HTR-8/SVneo (cell line): ENCODE measurements around the gene PDZD4.

Experiments used
- DNase-seq: peaks from one replicate; pipeline ENCODE4 v3.0.0; 2011; ENCODE audit warnings: low spot score, mixed read lengths; ENCODE audit not compliant: insufficient read length
- FAIRE-seq: peaks from 2 replicates; lab custom pipeline; 2011; peaks lifted over from hg19 to GRCh38; lab: Jason Lieb, UNC

PDZD4 gene, protein sequence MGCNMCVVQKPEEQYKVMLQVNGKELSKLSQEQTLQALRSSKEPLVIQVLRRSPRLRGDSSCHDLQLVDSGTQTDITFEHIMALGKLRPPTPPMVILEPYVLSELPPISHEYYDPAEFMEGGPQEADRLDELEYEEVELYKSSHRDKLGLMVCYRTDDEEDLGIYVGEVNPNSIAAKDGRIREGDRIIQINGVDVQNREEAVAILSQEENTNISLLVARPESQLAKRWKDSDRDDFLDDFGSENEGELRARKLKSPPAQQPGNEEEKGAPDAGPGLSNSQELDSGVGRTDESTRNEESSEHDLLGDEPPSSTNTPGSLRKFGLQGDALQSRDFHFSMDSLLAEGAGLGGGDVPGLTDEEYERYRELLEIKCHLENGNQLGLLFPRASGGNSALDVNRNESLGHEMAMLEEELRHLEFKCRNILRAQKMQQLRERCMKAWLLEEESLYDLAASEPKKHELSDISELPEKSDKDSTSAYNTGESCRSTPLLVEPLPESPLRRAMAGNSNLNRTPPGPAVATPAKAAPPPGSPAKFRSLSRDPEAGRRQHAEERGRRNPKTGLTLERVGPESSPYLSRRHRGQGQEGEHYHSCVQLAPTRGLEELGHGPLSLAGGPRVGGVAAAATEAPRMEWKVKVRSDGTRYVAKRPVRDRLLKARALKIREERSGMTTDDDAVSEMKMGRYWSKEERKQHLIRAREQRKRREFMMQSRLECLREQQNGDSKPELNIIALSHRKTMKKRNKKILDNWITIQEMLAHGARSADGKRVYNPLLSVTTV

DNA sequence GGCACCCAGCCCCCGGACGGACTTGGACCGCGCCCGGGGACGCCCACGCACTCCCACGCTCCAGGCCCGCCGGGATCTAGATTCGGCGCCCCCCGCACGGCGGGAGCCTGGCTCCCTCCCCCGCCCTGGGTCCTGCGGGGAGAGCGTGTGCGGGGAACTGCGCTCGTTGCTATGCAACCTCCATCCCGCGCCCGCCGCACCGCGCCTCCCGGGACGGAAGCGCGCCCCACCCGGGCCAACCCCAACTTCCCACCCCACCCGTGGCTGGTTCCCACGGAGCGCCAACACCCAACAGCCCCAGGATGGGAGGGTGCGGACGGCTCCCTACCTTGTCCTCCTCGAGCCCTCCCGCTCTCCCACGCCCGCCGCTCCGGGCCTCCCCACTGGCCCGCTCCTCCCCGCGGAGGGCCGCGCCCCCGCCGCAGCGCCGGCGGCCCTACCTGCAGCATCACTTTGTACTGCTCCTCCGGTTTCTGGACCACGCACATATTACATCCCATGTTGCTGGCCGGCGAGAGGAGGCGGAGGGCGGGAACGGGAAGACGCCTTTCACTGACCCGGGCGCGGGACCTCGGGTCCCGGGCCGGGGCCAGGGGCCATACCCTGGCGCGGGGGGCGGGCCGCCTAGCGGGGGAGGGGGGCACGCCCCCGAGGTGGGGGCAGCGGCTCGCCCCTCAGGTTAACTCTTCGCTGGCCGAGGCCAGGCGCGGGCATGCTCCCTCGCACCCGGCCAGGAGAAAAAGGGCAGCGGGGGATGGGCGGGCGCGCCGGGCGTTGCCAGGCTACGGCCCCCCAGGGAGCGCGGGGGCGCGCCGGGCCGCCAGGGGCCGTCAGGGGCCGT lies at the start of gene PDZD4:
PDZD4 (minus strand) TSS at position 746 of the 841 bp plus-strand sequence; CDS start at position 500, 246 bp downstream.
- FAIRE-seq (no peak), DNase-seq (no peak)

DNA sequence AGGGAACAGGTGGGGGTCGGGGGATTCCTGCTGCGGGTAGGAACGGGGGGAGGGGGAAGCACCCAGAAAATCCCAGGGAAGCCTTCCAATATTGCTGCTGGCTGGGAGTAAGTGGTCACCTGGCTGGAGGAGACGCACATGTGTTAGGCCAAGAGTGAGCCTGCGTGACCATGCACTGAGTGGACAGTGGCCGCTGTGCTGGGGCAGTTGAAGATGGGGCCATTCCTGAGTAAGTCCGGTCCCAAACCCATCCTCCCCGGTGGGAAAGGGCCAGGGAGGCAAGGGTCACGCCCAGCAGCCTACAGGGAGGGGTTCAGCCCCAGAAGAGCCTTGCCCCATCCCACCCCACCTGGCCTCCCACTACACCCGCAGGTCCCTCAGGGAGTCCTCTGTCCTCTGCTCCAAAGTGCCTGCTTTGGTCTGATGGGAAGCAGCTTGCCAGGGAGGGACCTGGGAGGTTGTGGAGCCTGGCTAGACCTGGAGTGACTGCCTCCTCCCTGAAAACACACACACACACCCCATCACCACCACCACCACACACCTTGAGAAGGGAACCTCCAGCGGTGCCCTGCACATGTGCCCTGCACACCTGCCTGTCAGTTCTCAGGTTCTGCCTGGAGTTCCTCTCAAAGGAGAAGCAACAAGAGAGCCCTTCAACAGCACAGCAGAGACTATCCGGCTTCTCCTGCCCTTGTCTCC lies 49.5 kb upstream of the PDZD4 start:
- FAIRE-seq: no peak

DNA sequence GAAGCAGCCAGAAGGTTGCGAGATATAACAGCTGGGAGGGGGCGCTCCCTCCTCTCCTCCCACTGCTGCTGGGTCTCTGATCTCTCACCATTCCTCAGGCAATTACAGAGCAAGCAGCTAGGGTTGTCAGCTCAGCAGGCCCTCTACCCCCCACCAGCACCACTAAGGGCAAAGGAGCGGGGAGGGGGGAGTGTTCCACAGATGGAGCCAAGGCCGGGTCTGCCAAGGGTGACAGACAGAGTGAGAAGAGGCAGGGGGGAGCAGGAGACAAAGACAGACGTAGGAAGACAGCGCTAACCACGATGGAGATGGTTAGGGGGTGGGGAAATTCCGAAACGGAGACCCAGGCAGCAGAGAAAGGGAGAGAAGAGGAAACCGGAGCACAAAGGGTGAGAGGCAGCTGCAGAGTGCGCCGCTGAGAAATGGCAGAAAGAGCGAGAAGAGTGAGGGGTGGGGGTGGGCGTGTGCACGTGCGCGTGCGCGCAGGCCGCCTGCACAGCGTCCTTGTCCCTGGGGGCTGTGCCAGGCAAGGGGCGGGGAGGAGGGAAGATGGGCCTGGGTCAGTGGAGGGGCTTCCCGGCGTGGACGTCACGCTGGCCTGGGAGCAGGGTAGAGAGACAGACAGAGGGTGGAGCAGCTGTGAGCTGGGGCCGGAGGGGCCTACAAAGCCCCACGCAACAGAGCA lies 48.8 kb upstream of the PDZD4 start:
- DNase-seq (no peak), FAIRE-seq (no peak)

More for the DNA sequence above, 49.5 kb upstream of the PDZD4 start:
- DNase-seq: no peak

DNA sequence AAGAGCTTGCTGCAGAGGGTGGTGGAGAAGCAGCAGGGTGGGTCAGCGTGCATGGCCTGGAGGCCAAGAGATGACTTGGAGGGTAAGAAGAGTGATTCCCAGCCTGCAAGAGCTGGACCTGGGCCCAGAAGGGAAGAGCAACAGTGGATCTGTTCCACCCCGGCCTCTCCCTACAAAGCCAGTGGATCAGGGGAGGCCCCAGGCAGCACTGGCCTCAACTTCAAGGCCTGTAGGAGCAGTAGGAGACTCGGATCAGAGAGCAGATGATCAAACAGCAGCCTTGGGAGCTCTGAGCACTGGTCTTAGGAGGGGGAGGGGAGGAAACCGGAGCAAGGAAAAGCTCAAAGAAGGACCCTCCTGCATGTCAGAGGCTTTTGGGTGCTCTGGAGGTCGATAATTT lies 48.0 kb upstream of the PDZD4 start:
- DNase-seq (no peak), FAIRE-seq (no peak)

DNA sequence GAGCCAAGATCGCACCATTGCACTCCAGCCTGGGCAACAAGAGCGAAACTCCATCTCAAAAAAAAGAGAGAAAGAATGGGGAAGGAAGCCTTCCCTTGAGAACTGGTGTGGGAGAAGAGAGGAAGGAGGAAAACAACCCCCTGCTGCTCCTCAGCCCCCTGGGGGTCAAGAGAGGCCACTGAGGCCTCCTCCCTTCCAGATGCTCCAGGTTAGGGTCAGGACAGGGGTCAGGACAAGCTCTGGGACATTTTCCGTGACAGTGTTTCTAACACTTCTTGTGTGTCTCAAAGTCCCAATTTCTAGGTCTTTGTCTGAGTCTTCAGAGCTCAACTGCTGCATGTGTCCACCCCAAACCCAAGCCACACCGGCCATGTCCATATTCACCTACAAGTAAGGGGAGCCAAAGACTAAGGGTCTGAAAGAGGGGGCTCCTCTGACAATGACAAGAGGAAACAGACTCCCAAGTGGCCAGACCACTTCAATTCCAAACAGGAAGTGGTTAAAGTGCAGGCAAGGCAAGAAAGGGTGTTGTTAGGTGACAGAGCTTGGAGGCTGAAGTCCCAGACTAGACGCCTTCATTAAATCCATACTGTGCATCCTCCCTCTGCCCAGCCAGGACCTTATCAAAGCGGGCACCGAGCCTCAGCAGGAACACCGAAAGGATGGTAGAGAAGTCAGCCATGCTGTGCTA lies 47.4 kb upstream of the PDZD4 start:
- no peak for DNase-seq

DNA sequence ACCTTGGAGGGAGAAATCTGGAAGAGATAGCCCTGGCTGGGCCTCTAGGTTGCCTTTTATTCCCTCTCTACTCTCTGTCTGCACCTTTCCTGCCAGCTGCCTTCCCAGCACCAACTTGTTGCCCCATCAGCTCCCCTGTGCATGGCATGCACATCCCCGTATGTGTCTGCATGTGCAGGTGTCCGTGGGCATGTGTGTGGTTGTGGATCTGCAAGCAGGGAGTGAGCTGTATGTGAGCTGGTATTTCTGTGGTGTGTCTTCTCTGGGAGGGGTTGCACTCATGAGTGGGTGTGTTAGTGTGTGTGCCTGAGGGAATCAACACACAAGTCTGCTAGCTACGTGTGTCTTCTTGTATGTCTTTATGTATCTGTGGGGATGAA lies 45.8 kb upstream of the PDZD4 start:
- FAIRE-seq (no peak), DNase-seq (no peak)

More for the DNA sequence above, 47.4 kb upstream of the PDZD4 start:
- no peak for FAIRE-seq

DNA sequence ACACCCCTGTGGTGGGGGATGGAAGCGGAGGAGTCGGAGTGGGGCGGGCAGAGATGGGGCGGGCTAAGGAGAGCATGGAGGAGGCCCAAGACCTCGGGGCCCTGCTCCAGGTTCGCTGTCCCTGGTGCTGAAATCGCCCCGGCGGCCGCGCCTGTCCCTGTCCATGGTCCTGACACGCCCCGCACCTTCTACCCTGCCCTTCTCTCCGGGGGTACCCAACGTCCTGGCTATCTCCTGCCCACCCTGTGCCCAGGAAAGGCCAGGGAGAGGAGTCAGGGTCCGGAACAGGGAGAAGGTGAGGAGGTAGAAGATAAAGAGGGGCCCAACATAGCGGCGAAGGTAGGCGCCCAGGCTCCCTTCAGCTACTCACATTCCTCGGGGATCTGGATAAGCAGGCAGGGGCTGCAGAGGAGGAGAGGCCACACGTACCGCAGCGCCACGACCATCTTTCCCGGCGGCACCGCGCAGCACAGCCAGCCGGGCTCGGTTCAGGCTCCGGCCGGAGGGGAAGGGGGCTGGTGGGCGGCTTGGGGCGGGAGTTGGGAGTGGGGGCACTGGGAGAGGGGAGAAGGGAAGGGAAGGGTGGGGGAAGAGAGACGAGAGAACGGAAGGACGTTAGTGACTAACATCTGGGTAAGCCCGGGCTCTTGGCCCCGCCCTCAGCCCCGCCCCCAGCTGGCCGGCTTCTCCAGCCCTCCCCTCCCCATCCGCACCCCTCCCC lies 45.2 kb upstream of the PDZD4 start:
- no peak for FAIRE-seq
- DNase-seq: peak; percentile 25

DNA sequence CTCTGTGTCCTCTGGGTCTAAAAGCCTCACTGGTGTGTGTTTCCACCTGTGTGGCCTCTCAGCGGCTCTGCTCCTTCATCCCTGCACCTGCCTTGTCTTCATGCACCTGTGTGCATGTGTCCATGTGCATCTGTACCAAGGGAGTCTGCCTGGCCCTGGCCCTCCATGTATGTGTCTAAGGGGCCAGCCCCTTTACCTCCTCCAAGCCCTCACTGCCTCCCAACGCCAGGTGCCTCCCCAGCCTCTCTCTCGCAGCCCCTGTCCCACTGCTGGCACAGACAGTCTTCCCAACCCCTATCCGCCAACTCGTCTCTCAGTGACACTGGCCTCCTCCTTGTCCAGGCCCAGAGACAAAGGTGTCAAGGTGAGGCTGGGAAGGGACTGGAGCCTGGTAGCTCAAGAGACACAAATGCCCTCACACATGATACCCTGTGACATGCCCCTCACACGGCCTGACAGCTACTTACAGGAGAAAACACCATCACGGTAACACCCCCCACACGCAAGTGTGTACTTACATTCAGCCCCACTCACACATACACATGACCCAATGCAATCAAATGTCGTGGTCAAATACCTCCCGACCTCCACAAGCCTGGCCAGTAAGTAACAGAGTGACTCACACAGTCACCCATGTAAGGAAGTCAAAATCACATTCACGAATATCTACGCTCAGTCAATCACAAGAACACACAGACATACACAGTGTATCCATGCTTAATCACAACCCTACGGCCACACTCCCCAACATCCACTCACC lies 44.2 kb upstream of the PDZD4 start:
- DNase-seq: no peak
- no peak for FAIRE-seq

DNA sequence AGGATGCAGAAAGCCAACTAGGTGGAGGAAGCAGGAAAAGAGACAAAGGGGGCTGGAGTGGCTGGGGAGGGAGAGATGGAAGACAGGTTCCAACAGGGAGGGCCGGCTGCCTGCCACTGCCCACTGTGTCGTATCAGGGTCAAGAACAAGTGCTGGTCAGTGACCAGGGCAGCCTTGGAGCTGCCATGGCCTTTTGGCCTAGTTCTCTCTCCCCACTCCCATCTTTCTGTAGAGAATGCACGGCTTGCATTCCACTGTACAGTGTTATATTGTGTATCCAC lies 43.7 kb upstream of the PDZD4 start:
- FAIRE-seq (no peak), DNase-seq (no peak)

DNA sequence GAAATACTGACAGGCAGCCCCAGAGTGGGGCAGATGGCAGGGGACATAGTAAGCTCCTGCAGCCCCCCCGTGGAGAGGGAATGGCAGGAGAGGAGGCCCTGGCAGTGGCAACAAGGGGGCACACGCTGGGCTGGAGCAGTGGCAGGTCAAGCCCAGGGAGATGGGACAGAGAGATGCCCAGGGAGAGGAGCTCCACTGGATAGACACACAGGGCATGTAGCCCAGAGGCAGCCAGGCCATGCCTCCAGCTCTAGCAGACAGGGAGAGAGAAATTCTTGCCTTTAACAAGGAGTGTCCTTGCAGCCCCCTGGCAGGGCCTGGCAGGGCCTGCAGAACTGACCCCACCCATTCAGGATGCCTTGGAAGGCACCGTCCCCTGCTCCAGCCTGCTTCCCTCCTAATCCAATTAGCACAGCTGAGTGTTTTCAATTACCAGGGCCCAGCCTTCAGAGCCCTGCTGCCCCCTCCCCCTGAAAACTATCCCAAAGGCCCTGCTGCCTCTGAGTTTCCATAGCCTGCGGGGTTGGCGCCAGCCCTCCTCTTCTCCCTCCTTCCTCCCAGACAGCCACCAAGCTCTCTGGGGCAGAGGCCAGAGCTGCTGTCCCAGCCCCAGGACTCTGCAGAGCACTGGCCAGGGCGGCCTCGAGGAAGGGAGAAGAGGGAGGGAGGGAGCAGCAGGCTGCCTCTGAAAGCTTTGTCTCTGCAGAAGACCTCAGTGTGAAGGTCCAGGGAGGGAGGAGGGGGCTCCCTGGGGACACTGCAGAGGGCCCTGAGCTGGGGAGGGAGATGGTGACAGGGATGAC lies 43.1 kb upstream of the PDZD4 start:
- DNase-seq (no peak), FAIRE-seq (no peak)

DNA sequence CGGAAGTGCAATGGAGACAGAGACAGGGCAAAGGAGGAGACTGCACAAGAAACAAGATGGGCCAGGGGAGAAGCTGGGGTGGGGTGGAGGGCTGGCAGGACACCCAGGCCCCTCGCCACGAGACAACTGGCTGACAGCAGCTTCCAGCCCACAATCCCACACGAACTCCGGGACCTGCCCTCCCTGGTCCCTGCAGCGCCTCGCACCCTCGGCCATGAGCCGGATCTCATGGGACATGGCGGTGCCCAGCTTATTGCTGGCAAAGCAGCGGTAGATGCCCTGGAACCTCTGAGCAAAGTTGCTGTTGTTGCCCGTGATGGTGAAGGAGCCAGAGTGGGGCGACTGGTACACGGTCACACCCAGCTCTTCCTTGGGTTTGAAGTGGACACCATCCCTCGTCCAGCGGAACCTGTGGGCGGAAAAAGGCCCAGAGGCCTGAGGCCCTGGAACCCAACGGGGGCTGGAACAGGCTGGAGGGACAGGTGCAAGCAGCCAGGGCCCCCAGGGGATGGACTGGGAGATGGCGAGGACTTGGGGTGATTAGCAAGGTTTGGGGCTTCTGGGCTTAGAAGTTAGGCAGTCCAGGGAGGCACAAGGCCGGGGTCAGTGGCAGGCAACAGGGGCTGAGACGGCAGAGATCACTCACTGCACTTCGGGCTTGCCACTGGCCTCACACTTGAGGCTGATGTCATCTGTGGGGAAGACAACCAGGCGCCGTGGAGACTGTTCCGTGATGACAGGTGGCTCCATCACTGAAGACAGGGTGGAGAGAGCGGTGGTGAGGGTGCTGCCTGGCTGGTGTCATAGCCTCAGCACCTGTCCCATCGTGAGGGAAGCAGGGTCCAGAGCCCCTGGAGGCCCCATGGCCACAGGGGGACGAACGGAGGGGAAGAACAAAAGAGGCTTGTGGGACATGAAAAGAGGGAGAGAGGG lies 41.9 kb upstream of the PDZD4 start:
- FAIRE-seq (no peak), DNase-seq (no peak)

DNA sequence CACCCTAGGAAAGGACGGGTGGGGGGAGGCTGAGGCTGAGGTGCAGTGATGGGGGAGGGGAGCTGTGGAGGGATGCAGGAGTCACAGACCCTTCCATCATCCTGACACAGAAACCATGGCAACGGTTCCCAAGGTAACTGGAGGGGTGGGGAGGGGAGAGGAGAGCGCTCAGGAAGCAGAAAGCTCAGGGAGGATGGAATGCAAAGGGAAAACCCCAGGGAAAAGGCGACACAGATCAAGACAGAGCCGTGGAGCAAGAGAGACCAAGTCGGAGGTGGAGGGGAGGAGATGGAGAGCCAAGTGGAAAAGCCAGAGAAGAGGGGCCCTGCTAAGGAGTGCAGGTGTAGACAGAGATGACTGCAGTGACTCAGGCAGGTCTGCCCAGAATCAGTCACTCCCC lies 41.1 kb upstream of the PDZD4 start:
- no peak for FAIRE-seq
- DNase-seq: no peak

DNA sequence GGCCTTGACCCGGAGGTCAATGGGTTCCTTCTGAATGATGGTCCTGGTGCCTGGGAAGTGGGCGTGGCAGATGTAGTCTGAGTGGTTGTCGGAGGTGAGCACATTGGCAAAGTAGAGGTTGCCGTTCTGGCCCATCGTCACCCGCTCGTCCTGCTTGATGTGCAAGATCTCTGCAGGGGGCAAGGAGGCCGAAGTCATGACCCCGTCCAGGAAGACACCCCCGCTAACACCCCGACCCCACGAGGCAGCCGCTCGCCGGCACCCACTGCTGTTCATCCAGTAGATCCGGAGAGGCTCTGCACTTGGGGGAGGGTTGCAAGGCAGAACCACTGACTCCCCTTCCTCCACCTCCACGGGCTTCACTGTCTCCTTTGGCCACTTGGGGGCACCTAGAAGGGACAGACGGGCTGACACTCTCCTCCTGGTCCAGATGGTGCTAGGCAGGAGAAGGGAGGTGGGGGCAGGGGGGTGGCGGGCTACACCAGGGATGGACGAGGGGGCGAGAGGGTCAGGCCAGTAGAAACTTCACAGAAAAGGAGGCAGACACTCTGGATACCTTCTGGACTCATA lies 40.5 kb upstream of the PDZD4 start:
- no peak for DNase-seq
- no peak for FAIRE-seq

DNA sequence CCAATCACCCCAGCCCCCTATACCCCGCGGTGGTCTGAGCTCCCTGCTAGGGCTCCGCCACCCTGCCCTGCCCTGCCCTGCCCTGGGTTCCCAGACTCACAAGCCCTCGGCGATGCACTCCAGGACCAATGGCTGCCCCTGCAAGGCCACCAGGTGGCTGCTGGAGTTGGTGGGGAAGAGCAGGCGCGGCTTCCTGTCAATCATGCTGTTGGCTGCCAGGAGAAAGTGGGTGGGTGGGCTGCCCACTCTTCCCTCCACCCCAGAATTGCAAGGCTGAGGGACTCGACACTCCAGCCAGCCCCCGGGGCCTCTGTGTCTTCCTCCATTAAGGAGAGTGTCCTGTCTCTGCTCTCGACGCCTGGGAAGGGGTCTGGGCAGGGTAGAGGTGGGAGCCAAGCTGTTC lies 39.9 kb upstream of the PDZD4 start:
- DNase-seq: no peak
- FAIRE-seq: no peak

DNA sequence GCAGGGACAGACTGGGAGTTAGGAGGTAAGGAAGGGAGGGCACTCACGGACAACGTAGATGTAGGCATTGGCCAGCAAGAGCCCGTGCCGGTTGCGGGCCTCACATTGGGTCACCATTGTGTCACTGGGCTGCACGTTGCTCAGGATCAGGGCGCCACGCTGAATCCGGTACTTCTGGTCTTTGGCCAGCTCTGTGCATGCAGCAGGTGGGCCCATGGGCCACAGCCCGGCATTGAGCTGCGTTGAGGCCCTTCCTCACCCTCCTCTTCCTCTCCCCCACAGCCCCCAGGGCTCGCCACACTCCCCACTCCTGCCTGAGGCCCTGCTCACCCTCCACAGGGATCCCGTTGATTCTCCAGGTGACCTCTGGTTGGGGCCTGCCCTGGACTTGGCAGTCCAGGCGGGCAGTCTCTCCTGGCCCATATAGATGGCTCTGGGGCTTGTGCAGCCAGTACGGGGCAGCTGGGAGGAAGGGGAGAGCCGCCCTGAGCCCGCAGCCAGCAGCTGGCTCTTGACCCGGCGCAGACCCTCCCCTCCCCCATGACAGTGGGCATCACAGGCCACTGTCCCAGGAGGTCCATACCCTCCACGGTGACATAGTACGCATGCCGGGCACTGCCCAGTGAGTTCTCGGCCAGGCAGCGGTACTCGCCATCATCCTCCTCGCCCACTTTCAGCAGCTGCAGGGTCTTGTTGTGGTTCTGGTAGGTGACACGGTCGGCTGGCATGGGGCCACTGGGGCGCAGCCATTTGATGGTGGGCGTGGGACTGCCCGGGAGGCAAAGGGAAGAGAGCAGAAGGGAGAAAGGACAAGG lies 39.3 kb upstream of the PDZD4 start:
- no peak for FAIRE-seq

More for the DNA sequence above, 39.3 kb upstream of the PDZD4 start:
- no peak for DNase-seq
